SHP77 treated with DMSO at 0.1 percent for 48 hours (cell line): Measurements from ENCODE around the gene PRKACG.
"Not testable (repeated sequence)": the region's sequence is repeated elsewhere in the genome, so short reads cannot be mapped to it uniquely, and the experiment has no call there.

Experiments
- DNase-seq: peaks from one replicate; lab custom pipeline; 2025; lab: John Stamatoyannopoulos, UW

PRKACG gene

GRCh38 chr9:69014013-69014412, at the start of gene PRKACG:
PRKACG (minus strand) TSS chr9:69014113; CDS start chr9:69014092, 21 bp downstream.
- DNase-seq = no peak

GRCh38 chr9:69062195-69062594, 48.3 kb upstream of the PRKACG start:
- no peak for DNase-seq

- no peak for DNase-seq
Observed at GRCh38 chr9:69060766-69061165, 46.9 kb upstream of the PRKACG start.

- no peak for DNase-seq
Observed at GRCh38 chr9:69058101-69058500, 44.2 kb upstream of the PRKACG start.

GRCh38 chr9:69056191-69056815, 42.4 kb upstream of the PRKACG start:
- no peak for DNase-seq

- no peak for DNase-seq
Observed at GRCh38 chr9:69054989-69055388, 41.1 kb upstream of the PRKACG start.

- not testable (repeated sequence) for DNase-seq
Observed at GRCh38 chr9:69050936-69051335, 37.0 kb upstream of the PRKACG start.

- DNase-seq = no peak
Observed at GRCh38 chr9:69049094-69049493, 35.2 kb upstream of the PRKACG start.

- DNase-seq = no peak
Observed at GRCh38 chr9:69047371-69047770, 33.5 kb upstream of the PRKACG start.

GRCh38 chr9:69046723-69047122, 32.8 kb upstream of the PRKACG start:
- DNase-seq = no peak

GRCh38 chr9:69045821-69046220, 31.9 kb upstream of the PRKACG start:
- DNase-seq = no peak

GRCh38 chr9:69044240-69045219, 30.6 kb upstream of the PRKACG start:
- no peak for DNase-seq

- no peak for DNase-seq
Observed at GRCh38 chr9:69040646-69041045, 26.7 kb upstream of the PRKACG start.

- DNase-seq = no peak
Observed at GRCh38 chr9:69036799-69037198, 22.9 kb upstream of the PRKACG start.

GRCh38 chr9:69036309-69036708, 22.4 kb upstream of the PRKACG start:
- no peak for DNase-seq

- DNase-seq = no peak
Observed at GRCh38 chr9:69035438-69036308, 21.8 kb upstream of the PRKACG start, which contains the start of gene FXN. FXN (plus strand) TSS chr9:69035752; CDS start chr9:69035783, 31 bp downstream.

GRCh38 chr9:69034071-69034470, 20.2 kb upstream of the PRKACG start:
- DNase-seq = no peak

GRCh38 chr9:69030851-69031645, 17.1 kb upstream of the PRKACG start:
- no peak for DNase-seq

GRCh38 chr9:69029535-69029934, 15.6 kb upstream of the PRKACG start:
- no peak for DNase-seq

- no peak for DNase-seq
Observed at GRCh38 chr9:69028754-69029153, 14.8 kb upstream of the PRKACG start.

- DNase-seq = no peak
Observed at GRCh38 chr9:69027355-69028097, 13.6 kb upstream of the PRKACG start.
